ENCODE data around the gene CDAN1.

DNA sequence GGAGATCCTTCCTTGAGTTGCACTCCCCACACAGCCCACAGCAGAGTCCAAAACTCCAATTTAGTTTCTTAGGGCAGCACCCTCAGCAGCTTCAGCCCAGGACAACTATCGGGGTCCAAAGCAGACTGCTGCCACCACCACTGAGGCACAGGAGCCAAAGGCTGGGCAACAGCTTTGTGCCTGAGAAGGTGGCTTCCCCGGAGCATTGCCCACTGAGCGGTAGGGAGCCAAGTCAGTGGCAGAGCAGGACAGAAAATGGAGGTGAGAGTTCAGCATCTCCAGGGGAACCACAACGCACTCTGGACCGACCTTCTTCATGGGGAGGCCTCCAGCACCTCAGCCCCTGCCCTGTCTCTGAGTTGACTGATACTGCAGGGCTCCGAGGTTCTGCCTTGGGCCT is 43.4 kb downstream of the CDAN1 start:
- TF ChIP-seq, protein P1, sequence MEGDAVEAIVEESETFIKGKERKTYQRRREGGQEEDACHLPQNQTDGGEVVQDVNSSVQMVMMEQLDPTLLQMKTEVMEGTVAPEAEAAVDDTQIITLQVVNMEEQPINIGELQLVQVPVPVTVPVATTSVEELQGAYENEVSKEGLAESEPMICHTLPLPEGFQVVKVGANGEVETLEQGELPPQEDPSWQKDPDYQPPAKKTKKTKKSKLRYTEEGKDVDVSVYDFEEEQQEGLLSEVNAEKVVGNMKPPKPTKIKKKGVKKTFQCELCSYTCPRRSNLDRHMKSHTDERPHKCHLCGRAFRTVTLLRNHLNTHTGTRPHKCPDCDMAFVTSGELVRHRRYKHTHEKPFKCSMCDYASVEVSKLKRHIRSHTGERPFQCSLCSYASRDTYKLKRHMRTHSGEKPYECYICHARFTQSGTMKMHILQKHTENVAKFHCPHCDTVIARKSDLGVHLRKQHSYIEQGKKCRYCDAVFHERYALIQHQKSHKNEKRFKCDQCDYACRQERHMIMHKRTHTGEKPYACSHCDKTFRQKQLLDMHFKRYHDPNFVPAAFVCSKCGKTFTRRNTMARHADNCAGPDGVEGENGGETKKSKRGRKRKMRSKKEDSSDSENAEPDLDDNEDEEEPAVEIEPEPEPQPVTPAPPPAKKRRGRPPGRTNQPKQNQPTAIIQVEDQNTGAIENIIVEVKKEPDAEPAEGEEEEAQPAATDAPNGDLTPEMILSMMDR (IDR thresholded peaks at IDR 0.05 in 2 of 3, conservative IDR thresholded peaks at IDR 0.05 in 1 of 3; ENCODE audit: control insufficient read depth in 2 of 3, extremely low read depth in 1 of 3, insufficient read depth in 1 of 3, low read depth in 3 of 3, low read length in 3 of 3): no peak
- TF ChIP-seq RBBP5 (conservative IDR thresholded peaks at IDR 0.05) (no peak), JUND (IDR thresholded peaks at IDR 0.05; ENCODE audit: low read depth, low read length) (no peak), RAD21 (IDR thresholded peaks at IDR 0.05; ENCODE audit: insufficient read depth, low read depth, low read length) (no peak), ASH2L (IDR thresholded peaks at IDR 0.05; ENCODE audit: borderline replicate concordance, low read depth) (no peak), RELA (IDR thresholded peaks at IDR 0.05; ENCODE audit: borderline replicate concordance, partially characterized antibody) (no peak), MXI1 (IDR thresholded peaks at IDR 0.05; ENCODE audit: low read depth, low read length) (no peak), MTA3 (IDR thresholded peaks at IDR 0.05; ENCODE audit: borderline replicate concordance, low read length) (no peak), YY1 (IDR thresholded peaks at IDR 0.05; ENCODE audit: low read depth, low read length) (no peak), EP300 (IDR thresholded peaks at IDR 0.05; ENCODE audit: borderline replicate concordance in 1 of 2, control insufficient read depth in 1 of 2, low read depth in 2 of 2, low read length in 2 of 2) (no peak), EZH2 (IDR thresholded peaks at IDR 0.05; ENCODE audit: borderline replicate concordance, control insufficient read depth, low read depth, low read length) (no peak), POLR2AphosphoS5 (IDR thresholded peaks at IDR 0.05; ENCODE audit: low read length) (no peak), ZSCAN29 (IDR thresholded peaks at IDR 0.05) (no peak), USF1 (IDR thresholded peaks at IDR 0.05; ENCODE audit: borderline replicate concordance, extremely low read length, insufficient read depth, low read depth, low read length) (no peak)

All from GM12878 (cell line).